ENCODE measurements around the gene XRCC3.

GRCh38 chr14:103659631-103660030, 55.6 kb downstream of the XRCC3 start:
- TF ChIP-seq POLR2A (IDR thresholded peaks at IDR 0.05), result no peak
- no peak for TF ChIP-seq CTCF (IDR thresholded peaks at IDR 0.05)
- no peak for TF ChIP-seq POLR2AphosphoS5 (IDR thresholded peaks at IDR 0.05; ENCODE audit: insufficient read depth in 1 of 2, low read depth in 1 of 2)

Data from vagina (tissue), 2 donors.